Endothelial cell of umbilical vein (primary cell): ENCODE measurements around the gene SEC61G. TPM values are rescaled to one million over a fixed set of nuclear protein-coding genes. Genes with fewer than 3 reads are reported as not detected.

Experiments
- BruUV-seq: library from RNA; stranded (reverse); fragments of 400-500 nt; replicated peaks from 2 replicates; lab custom pipeline; 2021; lab: Mats Ljungman, UMichigan
- CTCF ChIA-PET: fragments of 300-600, 350-600 bp; sonication (Branson Sonifier 250); formaldehyde crosslinking; loops from one replicate; lab custom pipeline; 2021; ENCODE audit warnings: antibody characterized with exemption, inconsistent platforms; lab: Charles Lee
- POLR2A ChIA-PET: fragments of 300-600, 350-600 bp; sonication (Branson Sonifier 250); formaldehyde crosslinking; loops from one replicate; lab custom pipeline; 2021; ENCODE audit warnings: antibody characterized with exemption, inconsistent platforms; lab: Charles Lee
- DNase-seq: peaks from one replicate; pipeline ENCODE4 v3.0.0-alpha.2; 2011; ENCODE audit warnings: low read depth, low spot score
- FAIRE-seq: peaks from 2 replicates; lab custom pipeline; 2011; peaks lifted over from hg19 to GRCh38; lab: Jason Lieb, UNC
- H2AFZ ChIP-seq: 2 replicates; pipeline ENCODE4 v1.6.0; 2012; ENCODE audit warnings: low read depth, low read length, control low read depth, inconsistent platforms
- H3K27ac ChIP-seq: 2 replicates; pipeline ENCODE4 v1.5.1; 2011; ENCODE audit warnings: low read depth, mild to moderate bottlenecking, control low read depth, low read length, moderate library complexity; ENCODE audit not compliant: insufficient read depth
- H3K27me3 ChIP-seq, 2 experiments: 2 replicates each; pipeline versions ENCODE4 v1.6.0 to v1.6.1; 2011; ENCODE audit warnings: low read length in 2 of 2, mixed read lengths in 1 of 2; ENCODE audit not compliant: control insufficient read depth in 2 of 2, insufficient read depth in 2 of 2
- H3K36me3 ChIP-seq, 2 experiments: 2 replicates in 1 of 2; 3 replicates in 1 of 2; pipeline ENCODE4 v1.5.1; 2011; ENCODE audit warnings: low read length in 2 of 2, mild to moderate bottlenecking in 1 of 2, moderate library complexity in 1 of 2; ENCODE audit not compliant: control insufficient read depth in 2 of 2, insufficient read depth in 2 of 2; ENCODE audit errors: extremely low read depth in 1 of 2
- H3K4me1 ChIP-seq: 3 replicates; pipeline ENCODE4 v1.5.1; 2011; ENCODE audit warnings: mild to moderate bottlenecking, low read length; ENCODE audit not compliant: control insufficient read depth, insufficient read depth; ENCODE audit errors: extremely low read depth
- H3K4me2 ChIP-seq: 2 replicates; pipeline ENCODE4 v1.6.1; 2011; ENCODE audit warnings: low read length, control low read depth, mixed read lengths; ENCODE audit not compliant: insufficient read depth
- H3K4me3 ChIP-seq, 3 experiments: fragments of 200-600 bp in 1 of 3; sonication (generic), shearing (Covaris generic) in 1 of 3; replicated peaks in 1 of 3; 2 replicates each; pipeline ENCODE4 v1.5.1; 2011 to 2016; ENCODE audit warnings: control low read depth in 3 of 3, low read length in 3 of 3, mild to moderate bottlenecking in 2 of 3, inconsistent platforms in 1 of 3, low read depth in 1 of 3, moderate library complexity in 1 of 3; ENCODE audit not compliant: insufficient read depth in 1 of 3
- H3K79me2 ChIP-seq: 2 replicates; pipeline ENCODE4 v1.6.0; 2012; ENCODE audit warnings: low read length, inconsistent platforms; ENCODE audit not compliant: control insufficient read depth, insufficient read depth
- H3K9ac ChIP-seq: replicated peaks from 2 replicates; pipeline ENCODE3; 2011; ENCODE audit warnings: low read length, control low read depth; ENCODE audit not compliant: insufficient read depth; ENCODE audit errors: extremely low read depth
- H3K9me1 ChIP-seq: replicated peaks from 3 replicates; pipeline ENCODE4 v1.6.0; 2011; ENCODE audit warnings: mild to moderate bottlenecking, low read length; ENCODE audit not compliant: control insufficient read depth, insufficient read depth; ENCODE audit errors: extremely low read depth
- H3K9me3 ChIP-seq: replicated peaks from 2 replicates; pipeline ENCODE4 v1.5.1; 2012; ENCODE audit warnings: low read length, inconsistent platforms; ENCODE audit not compliant: control insufficient read depth, insufficient read depth
- H4K20me1 ChIP-seq: replicated peaks from 2 replicates; pipeline ENCODE3; 2011; ENCODE audit warnings: mild to moderate bottlenecking, low read length; ENCODE audit not compliant: control insufficient read depth, insufficient read depth; ENCODE audit errors: extremely low read depth
- EZH2 ChIP-seq: IDR thresholded peaks from 2 replicates; pipeline ENCODE4 v1.6.1; 2012; ENCODE audit warnings: borderline replicate concordance, low read depth, mild to moderate bottlenecking, moderate library complexity, low read length, inconsistent platforms; ENCODE audit not compliant: severe bottlenecking
- FOS ChIP-seq: IDR thresholded peaks from 2 replicates; pipeline ENCODE4 v1.6.1; 2011; ENCODE audit warnings: mild to moderate bottlenecking, low read length, moderate library complexity, borderline replicate concordance; ENCODE audit not compliant: insufficient read depth
- GATA2 ChIP-seq: IDR thresholded peaks from 2 replicates; pipeline ENCODE4 v1.7.0; 2011; ENCODE audit warnings: low read depth, mild to moderate bottlenecking, moderate library complexity, mixed read lengths, low read length; ENCODE audit not compliant: insufficient read length, insufficient read depth
- JUN ChIP-seq: IDR thresholded peaks from 2 replicates; pipeline ENCODE4 v1.6.1; 2011; ENCODE audit warnings: borderline replicate concordance, low read depth; ENCODE audit not compliant: insufficient read length, insufficient read depth
- MYC ChIP-seq: IDR thresholded peaks from one replicate; pipeline ENCODE4 v1.6.1; 2011; ENCODE audit warnings: mild to moderate bottlenecking, low read depth, low read length
- POLR2A ChIP-seq: IDR thresholded peaks from 2 replicates; pipeline ENCODE4 v1.6.1; 2012; ENCODE audit warnings: low read depth, mild to moderate bottlenecking, control low read depth, low read length
- POLR2AphosphoS5 ChIP-seq: IDR thresholded peaks from 2 replicates; pipeline ENCODE4 v1.6.1; 2012; ENCODE audit warnings: low read depth, mild to moderate bottlenecking, control low read depth, low read length, moderate library complexity; ENCODE audit not compliant: insufficient read depth
- dilution Hi-C: fragments of 300-500 bp; cut with MboI; formaldehyde crosslinking; loops from one replicate; pipeline ENCODE4 v1.15.0; 2019; ENCODE audit warnings: low sequenced_read_pairs; ENCODE audit not compliant: extremely low pct_ligation_motif_present
- intact Hi-C: fragments of 100-400 bp; cut with micrococcal nuclease; formaldehyde crosslinking; loops from one replicate; pipeline ENCODE4 v1.10.0; 2022
- polyA plus RNA-seq, 4 experiments: library from polyadenylated mRNA; depleted of rRNA in 3 of 4; stranded (reverse) in 3 of 4; unstranded in 1 of 4; fragments of >200 nt; gene quantifications; 2 replicates each; pipeline versions ENCODE4 v1.2.1 to v1.2.3, GENCODE V29; 2011 to 2012; ENCODE audit warnings: missing spikeins in 1 of 4
- total RNA-seq: library from RNA; stranded (reverse); gene quantifications from 2 replicates; pipeline ENCODE4 v1.2.3, GENCODE V29; 2021
- TF ChIP-seq, protein P1 (sequence below): IDR thresholded peaks from 2 replicates; pipeline ENCODE4 v1.6.1; 2011; ENCODE audit not compliant: insufficient read depth, insufficient read length
- TF ChIP-seq, protein P2 (sequence below), 2 donors: IDR thresholded peaks; 1 replicate in 1 of 2; 2 replicates in 1 of 2; pipeline ENCODE4 v1.5.1; 2011; ENCODE audit warnings: low read length in 2 of 2, mild to moderate bottlenecking in 2 of 2, moderate library complexity in 2 of 2, control low read depth in 1 of 2, inconsistent platforms in 1 of 2, low read depth in 1 of 2; ENCODE audit not compliant: insufficient read depth in 1 of 2; ENCODE audit errors: extremely low read depth in 1 of 2

Gene SEC61G
- total and polyA plus RNA-seq, 2 donors (not counting 3 experiments of a cell fraction or from before 2014, with no cell fraction given): 201 to 401 TPM

DNA sequence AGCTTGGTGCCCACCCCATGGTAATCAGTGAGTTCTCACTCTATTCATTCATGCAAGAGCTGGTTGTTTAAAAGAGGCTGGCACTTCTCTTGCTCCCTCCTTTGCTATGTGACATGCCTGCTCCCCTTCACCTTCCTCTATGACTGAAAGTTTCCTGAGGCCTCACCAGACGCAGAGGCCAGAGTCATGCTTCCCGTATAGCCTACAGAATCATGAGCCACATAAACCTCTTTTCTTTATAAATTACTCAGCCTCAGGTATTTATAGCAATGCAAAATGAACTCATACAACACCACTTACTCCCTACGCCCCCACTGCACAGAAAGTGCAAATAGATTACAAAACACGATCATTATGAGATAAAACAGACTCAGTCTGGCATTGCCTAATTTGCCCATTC is 39.0 kb downstream of the SEC61G start:
- CTCF ChIA-PET: no interaction called here
- dilution Hi-C loops: no loop called here
- H4K20me1 ChIP-seq: no peaks in the 10 kb centered on the region
- H3K9me3 ChIP-seq: no peaks in the 10 kb centered on the region
- no peak for FAIRE-seq
- no peaks in the 10 kb centered on the region for H3K36me3 ChIP-seq
- H3K79me2 ChIP-seq: no peaks in the 10 kb centered on the region
- H3K4me1 ChIP-seq: no peaks in the 10 kb centered on the region
- intact Hi-C loops: no loop called here
- no peak for DNase-seq
- TF ChIP-seq GATA2 (no peak), FOS (no peak), JUN (no peak), POLR2A (no peak), MYC (no peak), POLR2AphosphoS5 (no peak), EZH2 (no peak)
- TF ChIP-seq, protein P1, sequence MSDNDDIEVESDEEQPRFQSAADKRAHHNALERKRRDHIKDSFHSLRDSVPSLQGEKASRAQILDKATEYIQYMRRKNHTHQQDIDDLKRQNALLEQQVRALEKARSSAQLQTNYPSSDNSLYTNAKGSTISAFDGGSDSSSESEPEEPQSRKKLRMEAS: no peak
- TF ChIP-seq, protein P2, sequence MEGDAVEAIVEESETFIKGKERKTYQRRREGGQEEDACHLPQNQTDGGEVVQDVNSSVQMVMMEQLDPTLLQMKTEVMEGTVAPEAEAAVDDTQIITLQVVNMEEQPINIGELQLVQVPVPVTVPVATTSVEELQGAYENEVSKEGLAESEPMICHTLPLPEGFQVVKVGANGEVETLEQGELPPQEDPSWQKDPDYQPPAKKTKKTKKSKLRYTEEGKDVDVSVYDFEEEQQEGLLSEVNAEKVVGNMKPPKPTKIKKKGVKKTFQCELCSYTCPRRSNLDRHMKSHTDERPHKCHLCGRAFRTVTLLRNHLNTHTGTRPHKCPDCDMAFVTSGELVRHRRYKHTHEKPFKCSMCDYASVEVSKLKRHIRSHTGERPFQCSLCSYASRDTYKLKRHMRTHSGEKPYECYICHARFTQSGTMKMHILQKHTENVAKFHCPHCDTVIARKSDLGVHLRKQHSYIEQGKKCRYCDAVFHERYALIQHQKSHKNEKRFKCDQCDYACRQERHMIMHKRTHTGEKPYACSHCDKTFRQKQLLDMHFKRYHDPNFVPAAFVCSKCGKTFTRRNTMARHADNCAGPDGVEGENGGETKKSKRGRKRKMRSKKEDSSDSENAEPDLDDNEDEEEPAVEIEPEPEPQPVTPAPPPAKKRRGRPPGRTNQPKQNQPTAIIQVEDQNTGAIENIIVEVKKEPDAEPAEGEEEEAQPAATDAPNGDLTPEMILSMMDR (IDR thresholded peaks at IDR 0.05; ENCODE audit: extremely low read depth in 1 of 2, insufficient read depth in 1 of 2, low read depth in 1 of 2, low read length in 2 of 2): no peak
- H3K27me3 ChIP-seq: no peaks in the 10 kb centered on the region
- no peak overlapping the region for H2AFZ ChIP-seq
- H3K4me3 ChIP-seq: no peak overlapping the region
- no peak overlapping the region for H3K9ac ChIP-seq
- BruUV-seq: no TSS peak
- H3K27ac ChIP-seq: no peak overlapping the region
- no peaks in the 10 kb centered on the region for H3K9me1 ChIP-seq
- POLR2A ChIA-PET: no interaction called here
- no peak overlapping the region for H3K4me2 ChIP-seq
